ENCODE data around the gene ARHGAP25. TPM values are rescaled to one million over a fixed set of nuclear protein-coding genes. Genes with fewer than 3 reads are reported as not detected.

Gene ARHGAP25
- total RNA-seq, 1 donor from 2014 or later = 0.08 TPM

DNA sequence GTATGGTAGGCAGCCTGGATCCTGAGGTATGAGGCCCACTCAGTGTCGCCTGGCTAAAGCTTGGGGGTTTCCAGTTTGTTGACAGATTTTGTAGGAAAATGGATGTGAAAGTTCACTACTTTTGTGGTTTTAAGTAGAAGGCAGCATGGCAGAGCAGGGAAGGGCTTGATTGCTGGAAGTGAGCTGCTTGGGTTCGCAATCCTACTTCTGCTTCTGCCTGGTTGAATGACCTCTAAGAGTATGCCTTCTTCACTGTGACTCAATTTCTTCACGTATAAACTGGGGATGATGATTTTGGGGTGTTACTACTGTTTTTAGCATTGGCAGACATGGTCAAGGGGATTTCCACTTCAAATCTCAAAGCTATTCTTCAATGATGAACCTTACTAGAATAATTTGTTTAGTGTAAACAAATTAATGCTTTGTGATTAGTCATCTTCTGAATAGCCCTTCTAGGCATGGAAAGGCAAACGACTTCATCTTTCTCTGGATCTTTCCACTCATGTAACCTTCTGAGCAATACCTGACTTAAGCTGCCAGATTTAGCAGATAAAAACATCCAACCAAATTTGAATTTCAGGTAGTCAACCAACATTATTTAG lies 123.3 kb downstream of the ARHGAP25 start:
- no peak for DNase-seq (ENCODE audit: low read depth)
- TF ChIP-seq, protein P1, sequence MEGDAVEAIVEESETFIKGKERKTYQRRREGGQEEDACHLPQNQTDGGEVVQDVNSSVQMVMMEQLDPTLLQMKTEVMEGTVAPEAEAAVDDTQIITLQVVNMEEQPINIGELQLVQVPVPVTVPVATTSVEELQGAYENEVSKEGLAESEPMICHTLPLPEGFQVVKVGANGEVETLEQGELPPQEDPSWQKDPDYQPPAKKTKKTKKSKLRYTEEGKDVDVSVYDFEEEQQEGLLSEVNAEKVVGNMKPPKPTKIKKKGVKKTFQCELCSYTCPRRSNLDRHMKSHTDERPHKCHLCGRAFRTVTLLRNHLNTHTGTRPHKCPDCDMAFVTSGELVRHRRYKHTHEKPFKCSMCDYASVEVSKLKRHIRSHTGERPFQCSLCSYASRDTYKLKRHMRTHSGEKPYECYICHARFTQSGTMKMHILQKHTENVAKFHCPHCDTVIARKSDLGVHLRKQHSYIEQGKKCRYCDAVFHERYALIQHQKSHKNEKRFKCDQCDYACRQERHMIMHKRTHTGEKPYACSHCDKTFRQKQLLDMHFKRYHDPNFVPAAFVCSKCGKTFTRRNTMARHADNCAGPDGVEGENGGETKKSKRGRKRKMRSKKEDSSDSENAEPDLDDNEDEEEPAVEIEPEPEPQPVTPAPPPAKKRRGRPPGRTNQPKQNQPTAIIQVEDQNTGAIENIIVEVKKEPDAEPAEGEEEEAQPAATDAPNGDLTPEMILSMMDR (IDR thresholded peaks at IDR 0.05; ENCODE audit: insufficient read depth, low read length, poor library complexity, severe bottlenecking) = no peak
- H3K27me3 ChIP-seq (ENCODE audit: control insufficient read depth, insufficient read depth, low read length) = no peaks in the 10 kb centered on the region
- no peak overlapping the region for H3K4me3 ChIP-seq (ENCODE audit: low read depth, low read length)
- H3K36me3 ChIP-seq (ENCODE audit: control insufficient read depth, insufficient read depth, low read length) = no peaks in the 10 kb centered on the region

DNA sequence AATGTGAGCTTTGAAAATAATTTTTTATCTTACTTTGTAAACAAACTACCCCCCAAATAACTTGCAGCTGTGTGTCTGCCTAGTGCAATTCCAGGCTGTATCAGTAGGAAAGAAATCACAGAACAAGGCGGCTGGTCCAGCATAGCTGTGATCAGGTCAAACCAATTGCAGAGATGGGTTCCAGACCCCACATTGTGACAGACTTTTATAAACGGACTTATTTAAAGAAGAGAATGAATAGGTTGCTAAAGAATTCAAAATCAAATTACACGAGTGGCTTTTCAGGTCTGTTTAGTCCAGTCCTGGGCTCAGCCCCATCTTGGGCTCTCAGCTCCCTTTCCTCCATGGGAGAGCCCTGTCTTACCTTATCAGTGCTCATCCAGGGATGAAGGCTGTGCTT lies 125.5 kb downstream of the ARHGAP25 start:
- no peak overlapping the region for H3K4me3 ChIP-seq (ENCODE audit: low read depth, low read length)
- no peaks in the 10 kb centered on the region for H3K27me3 ChIP-seq (ENCODE audit: control insufficient read depth, insufficient read depth, low read length)
- TF ChIP-seq, protein P1 (IDR thresholded peaks at IDR 0.05; ENCODE audit: insufficient read depth, low read length, poor library complexity, severe bottlenecking) = no peak
- no peaks in the 10 kb centered on the region for H3K36me3 ChIP-seq (ENCODE audit: control insufficient read depth, insufficient read depth, low read length)
- no peak for DNase-seq (ENCODE audit: low read depth)

DNA sequence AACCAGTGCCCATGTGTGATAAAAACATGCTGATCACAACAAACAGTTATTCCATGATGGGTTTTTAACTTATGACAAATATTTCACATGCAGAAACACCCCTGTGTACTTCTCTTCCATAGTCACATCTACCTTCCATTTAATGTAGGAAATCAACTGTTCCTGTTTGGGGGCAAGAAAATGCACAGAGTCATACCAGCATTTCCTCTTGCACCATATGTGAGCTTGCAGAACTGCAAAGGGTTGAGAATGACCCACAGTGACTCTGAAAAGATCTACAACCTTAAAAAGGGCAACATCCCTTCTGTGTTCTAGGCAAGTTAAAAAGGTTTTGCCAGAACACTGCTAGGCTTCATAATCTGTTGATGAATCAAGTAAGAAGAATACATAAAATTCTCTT lies 126.7 kb downstream of the ARHGAP25 start:
- no peak overlapping the region for H3K4me3 ChIP-seq (ENCODE audit: low read depth, low read length)
- no peak for DNase-seq (ENCODE audit: low read depth)
- no peaks in the 10 kb centered on the region for H3K27me3 ChIP-seq (ENCODE audit: control insufficient read depth, insufficient read depth, low read length)
- TF ChIP-seq, protein P1 (IDR thresholded peaks at IDR 0.05; ENCODE audit: insufficient read depth, low read length, poor library complexity, severe bottlenecking) = no peak
- no peaks in the 10 kb centered on the region for H3K36me3 ChIP-seq (ENCODE audit: control insufficient read depth, insufficient read depth, low read length)

DNA sequence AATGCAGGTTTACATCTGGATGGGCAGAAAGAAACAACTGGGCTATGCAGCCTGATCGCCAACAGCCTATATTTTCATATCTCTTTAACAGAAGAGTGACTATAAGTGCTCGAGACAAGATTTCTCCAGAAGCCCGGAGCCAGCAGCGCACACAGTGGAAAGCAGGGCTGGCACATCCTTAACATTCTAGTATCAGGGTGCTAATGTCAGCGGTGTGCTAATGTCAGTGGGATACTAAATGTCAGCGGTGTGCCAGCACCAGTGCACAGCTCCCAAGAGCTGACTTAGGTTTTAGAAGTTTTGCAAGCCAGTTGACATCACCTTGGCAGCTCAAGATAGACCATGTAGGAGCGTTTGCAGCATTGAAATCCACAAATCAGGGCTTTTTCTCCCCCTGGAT lies 128.3 kb downstream of the ARHGAP25 start:
- Histone ChIP-seq H3K36me3 (ENCODE audit: control insufficient read depth, insufficient read depth, low read length) (no peaks in the 10 kb centered on the region), H3K4me3 (ENCODE audit: low read depth, low read length) (no peak overlapping the region), H3K27me3 (ENCODE audit: control insufficient read depth, insufficient read depth, low read length) (no peaks in the 10 kb centered on the region)
- TF ChIP-seq, protein P1 (IDR thresholded peaks at IDR 0.05; ENCODE audit: insufficient read depth, low read length, poor library complexity, severe bottlenecking) = no peak
- DNase-seq (ENCODE audit: low read depth) = no peak

DNA sequence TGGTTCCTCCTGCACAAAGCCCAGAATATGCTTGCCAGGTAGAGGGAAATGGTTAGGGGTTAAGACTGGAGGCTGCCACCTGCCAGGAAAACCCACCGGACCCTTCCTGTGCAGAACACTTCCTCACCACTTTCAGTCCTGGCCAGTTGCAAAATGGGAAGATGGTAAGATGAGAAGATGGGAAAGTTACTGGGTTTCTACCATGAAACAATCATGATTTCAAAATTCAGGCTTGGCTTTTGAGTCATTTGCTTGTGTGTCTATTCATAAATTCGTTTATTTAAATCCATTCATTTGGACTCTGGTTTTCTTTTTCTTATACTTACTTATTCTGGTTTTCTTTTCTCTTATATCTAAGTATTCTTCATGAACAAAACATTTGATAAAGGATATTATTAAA lies 129.4 kb downstream of the ARHGAP25 start:
- DNase-seq (ENCODE audit: low read depth) = no peak
- no peaks in the 10 kb centered on the region for H3K36me3 ChIP-seq (ENCODE audit: control insufficient read depth, insufficient read depth, low read length)
- no peaks in the 10 kb centered on the region for H3K27me3 ChIP-seq (ENCODE audit: control insufficient read depth, insufficient read depth, low read length)
- H3K4me3 ChIP-seq (ENCODE audit: low read depth, low read length) = no peak overlapping the region
- TF ChIP-seq, protein P1 (IDR thresholded peaks at IDR 0.05; ENCODE audit: insufficient read depth, low read length, poor library complexity, severe bottlenecking) = no peak

DNA sequence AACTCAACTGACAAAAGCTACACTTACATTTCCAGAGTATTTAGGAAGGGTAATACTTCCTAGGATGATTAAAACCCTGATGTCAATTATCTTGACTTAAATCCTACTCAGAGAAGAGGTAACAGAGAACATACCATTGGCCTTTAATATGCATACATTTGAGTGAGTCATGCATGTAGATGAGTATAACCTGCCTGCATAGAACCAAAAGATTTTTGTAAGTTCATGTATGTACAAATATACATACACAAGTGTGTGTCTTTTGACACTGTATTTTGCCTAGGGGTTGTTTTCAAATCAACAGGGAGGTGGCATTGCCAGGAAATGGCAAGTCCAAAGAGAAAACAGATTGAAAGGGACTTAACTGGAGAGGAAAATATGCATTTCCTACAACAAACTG lies 130.5 kb downstream of the ARHGAP25 start:
- H3K36me3 ChIP-seq (ENCODE audit: control insufficient read depth, insufficient read depth, low read length) = no peaks in the 10 kb centered on the region
- no peaks in the 10 kb centered on the region for H3K27me3 ChIP-seq (ENCODE audit: control insufficient read depth, insufficient read depth, low read length)
- TF ChIP-seq, protein P1 (IDR thresholded peaks at IDR 0.05; ENCODE audit: insufficient read depth, low read length, poor library complexity, severe bottlenecking) = no peak
- H3K4me3 ChIP-seq (ENCODE audit: low read depth, low read length) = no peak overlapping the region
- DNase-seq (ENCODE audit: low read depth) = no peak
